H1 (cell line): ENCODE measurements around the gene DOCK8. TPM values are rescaled to one million over a fixed set of nuclear protein-coding genes. Genes with fewer than 3 reads are reported as not detected.

Experiments used
- CTCF ChIA-PET: fragments of 300-600 bp; sonication (Branson Sonifier 250); formaldehyde crosslinking; loops from one replicate; lab custom pipeline; 2021; ENCODE audit not compliant: partially characterized antibody; lab: Charles Lee
- POLR2A ChIA-PET: fragments of 300-600 bp; sonication (Branson Sonifier 250); formaldehyde crosslinking; loops from one replicate; lab custom pipeline; 2021; ENCODE audit warnings: inconsistent platforms; ENCODE audit not compliant: partially characterized antibody; lab: Charles Lee
- DNase-seq, 2 experiments: peaks; one replicate each; pipeline versions ENCODE4 v3.0.0 to v3.0.0-alpha.2; 2010 to 2022; ENCODE audit warnings: low spot score in 2 of 2, low read depth in 1 of 2, mixed read lengths in 1 of 2
- FAIRE-seq: peaks from 2 replicates; lab custom pipeline; 2011; peaks lifted over from hg19 to GRCh38; lab: Jason Lieb, UNC
- H2AFZ ChIP-seq: 2 replicates; pipeline ENCODE4 v1.8.1; 2012; ENCODE audit warnings: low read length, inconsistent platforms
- H2AK5ac ChIP-seq: 2 replicates; pipeline ENCODE4 v1.6.1; 2013; ENCODE audit warnings: low read depth, low read length
- H2BK120ac ChIP-seq: replicated peaks from 2 replicates; pipeline ENCODE3; 2013; ENCODE audit warnings: low read depth, low read length, inconsistent platforms
- H2BK12ac ChIP-seq: 2 replicates; pipeline ENCODE4 v1.6.1; 2013; ENCODE audit warnings: low read depth, low read length
- H2BK15ac ChIP-seq: 2 replicates; pipeline ENCODE4 v1.6.1; 2013; ENCODE audit warnings: low read length
- H2BK20ac ChIP-seq: 2 replicates; pipeline ENCODE4 v1.6.1; 2013; ENCODE audit warnings: low read length
- H2BK5ac ChIP-seq: 2 replicates; pipeline ENCODE4 v1.6.1; 2013; ENCODE audit warnings: low read depth, low read length
- H3K14ac ChIP-seq: 2 replicates; pipeline ENCODE4 v1.6.1; 2013; ENCODE audit warnings: inconsistent platforms; ENCODE audit not compliant: insufficient read length
- H3K18ac ChIP-seq: 2 replicates; pipeline ENCODE4 v1.6.1; 2013; ENCODE audit warnings: low read length; ENCODE audit errors: extremely low read depth
- H3K23ac ChIP-seq: 2 replicates; pipeline ENCODE4 v1.6.1; 2013; ENCODE audit warnings: inconsistent platforms; ENCODE audit not compliant: insufficient read length
- H3K23me2 ChIP-seq: 2 replicates; pipeline ENCODE4 v1.6.1; 2013; ENCODE audit warnings: low read depth, low read length
- H3K27ac ChIP-seq: 2 replicates; pipeline ENCODE4 v1.6.1; 2011; ENCODE audit warnings: low read depth, low read length, inconsistent platforms
- H3K27me3 ChIP-seq, 4 experiments: replicated peaks in 1 of 4; 1 replicate in 1 of 4; 2 replicates in 3 of 4; pipeline versions ENCODE4 v1.6.1 to v1.8.1; 2011 to 2013; ENCODE audit warnings: low read length in 3 of 4, mild to moderate bottlenecking in 3 of 4, inconsistent platforms in 2 of 4, mixed read lengths in 2 of 4, moderate library complexity in 1 of 4; ENCODE audit not compliant: control insufficient read depth in 3 of 4, insufficient read depth in 3 of 4; ENCODE audit errors: extremely low read depth in 1 of 4
- H3K36me3 ChIP-seq, 4 experiments: 2 replicates each; pipeline versions ENCODE4 v1.6.1 to v1.8.1; 2011 to 2013; ENCODE audit warnings: mild to moderate bottlenecking in 4 of 4, low read length in 3 of 4, moderate library complexity in 2 of 4, control low read depth in 1 of 4, inconsistent platforms in 1 of 4; ENCODE audit not compliant: insufficient read depth in 4 of 4, control insufficient read depth in 2 of 4
- H3K4ac ChIP-seq: replicated peaks from 2 replicates; pipeline ENCODE3; 2013; ENCODE audit warnings: low read length, low read depth, mixed read lengths, inconsistent platforms; ENCODE audit not compliant: insufficient read length
- H3K4me1 ChIP-seq, 4 experiments: replicated peaks in 1 of 4; 1 replicate in 1 of 4; 2 replicates in 3 of 4; pipeline versions ENCODE4 v1.6.1 to v1.8.1; 2011 to 2013; ENCODE audit warnings: low read length in 3 of 4, inconsistent platforms in 2 of 4, mixed read lengths in 1 of 4; ENCODE audit not compliant: insufficient read depth in 4 of 4, control insufficient read depth in 3 of 4
- H3K4me2 ChIP-seq, 2 experiments: 2 replicates each; pipeline versions ENCODE4 v1.6.1 to v1.8.1; 2011 to 2013; ENCODE audit warnings: low read depth in 2 of 2, low read length in 2 of 2, control low read depth in 1 of 2, inconsistent platforms in 1 of 2, mild to moderate bottlenecking in 1 of 2; ENCODE audit not compliant: insufficient read depth in 1 of 2
- H3K4me3 ChIP-seq, 4 experiments: fragments of 200-600, 300-600 bp in 1 of 4; sonication (generic), shearing (Covaris generic), sonication (Bioruptor Twin) in 1 of 4; 2 replicates each; pipeline versions ENCODE4 v1.5.1 to v1.8.1; 2011 to 2016; ENCODE audit warnings: low read length in 4 of 4, low read depth in 3 of 4, control low read depth in 2 of 4, inconsistent platforms in 2 of 4, mild to moderate bottlenecking in 2 of 4, mixed read lengths in 1 of 4, moderate library complexity in 1 of 4; ENCODE audit not compliant: insufficient read depth in 2 of 4; ENCODE audit errors: extremely low read depth in 1 of 4
- H3K56ac ChIP-seq: replicated peaks from 2 replicates; pipeline ENCODE3; 2013; ENCODE audit warnings: low read depth, mild to moderate bottlenecking, mixed read lengths, low read length, inconsistent platforms; ENCODE audit not compliant: insufficient read length
- H3K79me1 ChIP-seq: 2 replicates; pipeline ENCODE4 v1.6.1; 2013; ENCODE audit warnings: low read depth, low read length, control low read depth
- H3K79me2 ChIP-seq, 2 experiments: 2 replicates each; pipeline versions ENCODE4 v1.6.1 to v1.8.1; 2012 to 2013; ENCODE audit warnings: low read length in 2 of 2, mild to moderate bottlenecking in 2 of 2, inconsistent platforms in 1 of 2; ENCODE audit not compliant: insufficient read depth in 2 of 2, control insufficient read depth in 1 of 2
- H3K9ac ChIP-seq, 4 experiments: replicated peaks in 1 of 4; 1 replicate in 1 of 4; 2 replicates in 3 of 4; pipeline versions ENCODE4 v1.6.1 to v1.8.1; 2011 to 2013; ENCODE audit warnings: low read depth in 3 of 4, low read length in 3 of 4, control low read depth in 2 of 4, mild to moderate bottlenecking in 2 of 4, moderate library complexity in 2 of 4, inconsistent platforms in 1 of 4; ENCODE audit errors: extremely low read depth in 1 of 4
- H3K9me3 ChIP-seq, 2 experiments: 2 replicates each; pipeline versions ENCODE4 v1.6.1 to v1.8.1; 2012 to 2013; ENCODE audit warnings: mild to moderate bottlenecking in 2 of 2, moderate library complexity in 2 of 2, control low read depth in 1 of 2, inconsistent platforms in 1 of 2, low read depth in 1 of 2, low read length in 1 of 2, mixed read lengths in 1 of 2; ENCODE audit not compliant: insufficient read depth in 2 of 2
- H4K20me1 ChIP-seq, 2 experiments: replicated peaks in 1 of 2; 2 replicates each; pipeline versions ENCODE3 to v1.8.1; 2011 to 2013; ENCODE audit warnings: inconsistent platforms in 2 of 2, low read length in 2 of 2, mild to moderate bottlenecking in 1 of 2; ENCODE audit not compliant: insufficient read depth in 2 of 2, control insufficient read depth in 1 of 2
- H4K5ac ChIP-seq: 2 replicates; pipeline ENCODE4 v1.6.1; 2013; ENCODE audit warnings: low read length, low read depth, mixed read lengths, inconsistent platforms; ENCODE audit not compliant: insufficient read length
- H4K8ac ChIP-seq: 2 replicates; pipeline ENCODE4 v1.8.0; 2013; ENCODE audit warnings: mild to moderate bottlenecking, moderate library complexity, low read length, inconsistent platforms; ENCODE audit not compliant: insufficient read depth; ENCODE audit errors: extremely low read depth
- H4K91ac ChIP-seq: replicated peaks from 2 replicates; pipeline ENCODE3; 2013; ENCODE audit warnings: low read length, mixed read lengths, inconsistent platforms; ENCODE audit not compliant: insufficient read length
- CBX5 ChIP-seq: fragments of 300-800, 300-1000 bp; sonication (generic); IDR thresholded peaks from 2 replicates; pipeline ENCODE4 v1.7.1; 2016; ENCODE audit warnings: antibody characterized with exemption, low read length, low read depth
- CBX8 ChIP-seq: fragments of 300-800, 300-1000 bp; sonication (generic); IDR thresholded peaks from 2 replicates; pipeline ENCODE4 v1.7.1; 2016; ENCODE audit warnings: low read depth, low read length, borderline replicate concordance
- CTBP2 ChIP-seq: IDR thresholded peaks from 2 replicates; pipeline ENCODE4 v1.7.0; 2011; ENCODE audit warnings: borderline replicate concordance, mild to moderate bottlenecking, moderate library complexity, mixed read lengths, low read length; ENCODE audit not compliant: insufficient read depth, insufficient read length
- HDAC2 ChIP-seq, 2 experiments: fragments of 300-600 bp in 1 of 2; sonication (generic) in 1 of 2; IDR thresholded peaks; 2 replicates each; pipeline ENCODE4 v1.6.1; 2011 to 2012; ENCODE audit warnings: low read depth in 2 of 2, low read length in 2 of 2, mild to moderate bottlenecking in 2 of 2, moderate library complexity in 2 of 2, borderline replicate concordance in 1 of 2, inconsistent platforms in 1 of 2
- HDAC6 ChIP-seq: IDR thresholded peaks from one replicate; pipeline ENCODE4 v1.7.1; 2012; ENCODE audit warnings: low read depth, mild to moderate bottlenecking, inconsistent platforms, low read length, moderate library complexity
- RBBP5 ChIP-seq: IDR thresholded peaks from 2 replicates; pipeline ENCODE4 v1.7.1; 2012; ENCODE audit warnings: low read depth, mild to moderate bottlenecking, inconsistent platforms, low read length, moderate library complexity, borderline replicate concordance
- SP4 ChIP-seq: IDR thresholded peaks from 2 replicates; pipeline ENCODE4 v1.6.1; 2012; ENCODE audit warnings: low read length, inconsistent platforms
- TEAD4 ChIP-seq: IDR thresholded peaks from 2 replicates; pipeline ENCODE4 v1.6.1; 2012; ENCODE audit warnings: low read depth, low read length, inconsistent platforms, mixed read lengths
- ZNF274 ChIP-seq: IDR thresholded peaks from 2 replicates; pipeline ENCODE4 v1.7.0; 2012; ENCODE audit warnings: low read length, borderline replicate concordance; ENCODE audit errors: extremely low read depth
- WGBS, 2 experiments: shearing (Covaris generic) in 1 of 2; methylation state at CpG; one replicate each; pipeline versions ENCODE4 v1.1.6 to v1.1.7; 2013 to 2015; ENCODE audit warnings: low lambda C conversion rate in 2 of 2, mixed read lengths in 2 of 2, inconsistent platforms in 1 of 2, low coverage in 1 of 2, missing lambda C conversion rate in 1 of 2; ENCODE audit not compliant: insufficient replicate concordance in 2 of 2, insufficient coverage in 1 of 2, insufficient read length in 1 of 2; ENCODE audit errors: extremely low coverage in 1 of 2, missing lambda C conversion rate in 1 of 2; 5-methylcytosine and 5-hydroxymethylcytosine counted together
- polyA plus RNA-seq, 7 experiments: library from polyadenylated mRNA; depleted of rRNA in 3 of 7; stranded (reverse) in 5 of 7; unstranded in 2 of 7; fragments of >200 nt in 5 of 7; fragments of 200-250 nt in 2 of 7; gene quantifications; 1 replicate in 5 of 7; 2 replicates in 1 of 7; 4 replicates in 1 of 7; pipeline versions ENCODE4 v1.2.1 to v1.2.3, GENCODE V29; 2011 to 2013; ENCODE audit warnings: missing spikeins in 2 of 7, mixed read lengths in 2 of 7
- total RNA-seq: library from RNA; stranded (reverse); fragmentation: NEBNext Ultra II Directional; extraction: Animal tissue kit (Norgen Biotek cat#: 25700); gene quantifications from 2 replicates; pipeline ENCODE4 v1.2.1, GENCODE V29; 2021

Gene DOCK8
- total and polyA plus RNA-seq, 2 of the 8 experiments (the other 6 are each of a cell fraction or from before 2014, with no cell fraction given) = 0.57 to 2.0 TPM

DNA sequence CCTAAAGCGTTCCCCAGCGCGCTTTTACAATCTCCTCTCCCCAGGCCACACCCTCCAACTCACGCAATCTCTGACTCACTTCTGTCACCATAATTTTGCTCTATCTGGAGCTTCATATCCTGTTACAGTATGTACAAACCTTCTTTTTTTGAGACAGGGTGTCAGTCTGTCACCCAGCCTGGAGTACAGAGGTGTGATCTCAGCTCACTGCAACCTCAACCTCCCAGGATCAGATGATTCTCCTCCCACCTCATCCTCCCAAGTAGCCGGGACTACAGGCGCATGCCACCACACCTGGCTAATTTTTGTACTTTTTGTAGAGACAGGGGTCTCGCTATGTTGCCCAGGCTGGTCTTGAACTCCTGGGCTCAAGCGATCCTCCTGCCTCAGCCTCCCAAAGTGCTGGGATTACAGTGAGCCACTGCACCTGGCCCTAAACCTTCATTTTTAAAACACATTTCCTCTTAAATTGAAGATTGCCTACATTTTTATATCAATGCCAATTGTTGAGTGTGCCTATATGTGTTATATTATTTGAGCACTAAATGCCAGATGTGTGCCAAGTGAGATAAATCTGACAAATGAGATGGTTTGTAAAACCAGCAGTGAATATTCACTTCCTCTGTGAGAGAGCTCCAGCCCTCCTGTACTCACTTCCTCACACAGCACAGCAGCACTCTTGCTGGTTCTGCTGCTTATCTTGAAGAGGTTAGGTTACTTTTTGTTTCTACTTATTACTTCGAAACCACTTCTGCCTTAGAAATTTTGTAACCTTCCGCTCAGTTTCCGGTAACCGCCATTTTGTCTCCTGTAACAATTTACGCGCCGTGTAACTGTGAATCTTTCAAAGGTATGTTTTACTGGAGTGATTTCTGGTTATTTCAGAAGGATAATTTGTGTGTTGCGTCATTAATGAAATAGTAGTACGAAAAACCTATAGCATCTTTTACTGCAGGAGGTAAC is 57.9 kb downstream of the DOCK8 start:
- Histone ChIP-seq H2BK20ac (no peak overlapping the region), H3K56ac (no peak overlapping the region), H4K91ac (no peak overlapping the region), H4K8ac (no peak overlapping the region), H3K9ac (no peak overlapping the region), H3K79me1 (no peaks in the 10 kb centered on the region), H4K20me1 (no peaks in the 10 kb centered on the region), H3K18ac (no peak overlapping the region), H2BK12ac (no peak overlapping the region), H3K4me3 (no peak overlapping the region), H3K79me2 (no peaks in the 10 kb centered on the region), H3K14ac (no peak overlapping the region), H2AK5ac (no peak overlapping the region), H3K23ac (no peak overlapping the region), H2AFZ (no peak overlapping the region), H4K5ac (no peak overlapping the region), H3K36me3 (no peaks in the 10 kb centered on the region), H3K27ac (no peak overlapping the region), H2BK120ac (no peak overlapping the region), H2BK5ac (no peak overlapping the region), H3K9me3 (no peaks in the 10 kb centered on the region), H3K4me2 (no peak overlapping the region), H3K4ac (no peak overlapping the region), H3K27me3 (no peaks in the 10 kb centered on the region), H3K23me2 (no peaks in the 10 kb centered on the region), H2BK15ac (no peak overlapping the region), H3K4me1 (no peaks in the 10 kb centered on the region)
- 89% methylated on average over 17 of the region's 17 CpGs; no CpG with 5 or more reads in 1 of the 2 experiments for WGBS, 2 experiments
- FAIRE-seq (no peak), DNase-seq (no peak)
- POLR2A ChIA-PET = no interaction called here
- CTCF ChIA-PET = interaction anchor here (1.8 kb wide), 1 partner anchor 12 kb away, joined by 4 read pairs; no protein-coding TSS in a partner anchor
- no peak for TF ChIP-seq CBX8
- no peak for TF ChIP-seq SP4
- no peak for TF ChIP-seq ZNF274
- no peak for TF ChIP-seq CBX5
- TF ChIP-seq HDAC2 (IDR thresholded peaks at IDR 0.05; ENCODE audit: borderline replicate concordance in 1 of 2, low read depth in 2 of 2, low read length in 2 of 2) = no peak
- no peak for TF ChIP-seq CTBP2
- TF ChIP-seq HDAC6 = no peak
- TF ChIP-seq RBBP5 = no peak
- no peak for TF ChIP-seq TEAD4
